ENCODE results near the gene TIMD4.

- TF ChIP-seq CTCF (conservative IDR thresholded peaks at IDR 0.05; ENCODE audit: low read depth in 2 of 2) (no peak), JUNB (IDR thresholded peaks at IDR 0.05; ENCODE audit: unreplicated experiment) (no peak)
Measured at GRCh38 chr5:156913355-156913718, 49.7 kb downstream of the TIMD4 start.
